ENCODE data around the gene ADRA1B. TPM values are rescaled to one million over a fixed set of nuclear protein-coding genes. Genes with fewer than 3 reads are reported as not detected.
"Not testable (repeated sequence)": the region's sequence is repeated elsewhere in the genome, so short reads cannot be mapped to it uniquely, and the experiment has no call there.

Gene ADRA1B
- total and polyA plus RNA-seq, 10 of the 15 experiments (the other 5 are each of a cell fraction or from before 2014, with no cell fraction given) = 0.04 TPM; not detected in 9

DNA sequence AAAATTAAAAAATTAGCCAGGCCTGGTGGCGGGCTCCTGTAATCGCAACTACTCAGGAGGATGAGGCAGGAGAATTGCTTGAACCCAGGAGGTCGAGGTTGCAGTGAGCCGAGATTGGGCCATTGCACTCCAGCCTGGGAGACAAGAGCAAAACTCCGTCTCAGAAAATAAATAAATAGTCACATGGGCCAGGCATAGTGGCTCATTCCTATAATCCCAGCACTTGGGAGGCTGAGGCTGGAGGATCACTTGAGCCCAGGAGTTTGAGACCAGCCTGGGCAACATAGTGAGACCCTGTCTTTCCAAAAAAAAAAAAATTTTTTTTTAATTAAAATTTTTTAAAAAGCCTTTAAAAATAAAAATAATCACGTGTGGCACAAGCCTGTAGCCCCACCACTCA lies 97.9 kb downstream of the ADRA1B start:
- H4K20me1 ChIP-seq (ENCODE audit: control insufficient read depth, insufficient read depth); H3K27me3 ChIP-seq (replicated peaks in 1 of 2; ENCODE audit: control insufficient read depth in 2 of 2, insufficient read depth in 2 of 2, low read length in 1 of 2); in situ Hi-C loops (cut with MboI); RAD21 ChIA-PET (ENCODE audit: unreplicated experiment); SMC1A ChIA-PET (ENCODE audit: uncharacterized antibody, unreplicated experiment); H3K9ac ChIP-seq (ENCODE audit: control insufficient read depth, insufficient read depth, low read length); ATAC-seq; POLR2A ChIA-PET; H3K36me3 ChIP-seq (ENCODE audit: control insufficient read depth in 2 of 2, insufficient read depth in 2 of 2, low read length in 1 of 2); H2AFZ ChIP-seq (ENCODE audit: control insufficient read depth, low read depth, low read length); H3K4me2 ChIP-seq (ENCODE audit: control insufficient read depth, insufficient read depth); FAIRE-seq; intact Hi-C loops (cut with micrococcal nuclease; ENCODE audit: unreplicated experiment); DNase-seq (ENCODE audit: low read depth, low spot score); BruUV-seq (replicated peaks); H3K9me3 ChIP-seq (replicated peaks; ENCODE audit: control insufficient read depth, insufficient read depth, low read length); H3K4me1 ChIP-seq (ENCODE audit: control insufficient read depth, insufficient read depth, low read length); CTCF ChIA-PET; H3K4me3 ChIP-seq; H3K27ac ChIP-seq (ENCODE audit: control insufficient read depth, insufficient read depth): not testable (repeated sequence)
- peaks cover 25% of the 10 kb centered on the region for H3K79me2 ChIP-seq (ENCODE audit: control insufficient read depth, insufficient read depth, low read length)
- WGBS (ENCODE audit: insufficient coverage, insufficient replicate concordance, low lambda C conversion rate, missing lambda C conversion rate) = 98% methylated on average over 6 of the region's 6 CpGs

DNA sequence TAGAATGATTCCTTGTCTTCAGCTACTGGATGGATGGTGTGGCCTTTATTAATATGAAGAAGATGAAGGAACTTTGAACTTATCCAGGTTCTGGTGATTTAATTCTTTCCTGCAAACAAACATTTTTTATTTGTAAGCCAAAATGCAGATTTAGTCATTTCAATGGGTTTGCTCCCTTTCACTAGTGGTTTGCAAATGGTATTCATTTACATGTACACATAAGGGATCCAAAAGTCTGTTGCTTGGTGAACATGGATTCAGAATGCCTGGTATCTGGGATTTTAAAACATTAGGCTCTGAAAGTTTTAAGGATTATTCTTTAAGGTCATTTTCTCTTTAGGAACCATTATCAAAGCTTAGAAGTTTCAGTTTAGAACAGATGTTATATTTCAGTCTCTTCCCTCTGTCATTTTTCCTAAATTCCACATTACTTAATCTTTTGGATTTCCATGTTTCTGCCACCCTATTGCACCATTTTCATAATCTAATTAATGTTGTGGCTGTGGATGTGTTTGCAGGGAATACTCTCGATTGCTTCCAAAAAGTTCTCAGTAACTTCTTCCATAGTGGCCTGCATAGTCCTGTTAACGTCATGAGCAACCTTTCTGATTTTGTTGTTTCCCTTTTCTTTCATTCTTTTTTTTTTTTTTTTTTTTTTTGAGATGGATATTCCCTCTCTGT lies 102.8 kb downstream of the ADRA1B start:
- WGBS (ENCODE audit: insufficient coverage, insufficient replicate concordance, low lambda C conversion rate, missing lambda C conversion rate) = 92% methylated on average over 2 of the region's 2 CpGs
- ChIA-PET POLR2A (interaction anchor here (0.6 to 1.2 kb wide), 2 partner anchors 378 to 400 kb away, joined by 3 read pairs; partner anchors contain the start of gene SLU7), SMC1A (ENCODE audit: uncharacterized antibody, unreplicated experiment) (interaction anchor here (9.4 kb wide), 1 partner anchor 323 kb away, joined by 149 read pairs; no protein-coding TSS in a partner anchor), CTCF (interaction anchor here (1.7 to 8.8 kb wide), 5 partner anchors 9 to 374 kb away, joined by 4 to 162 read pairs (median 63); partner anchors contain the start of gene TTC1), RAD21 (ENCODE audit: unreplicated experiment) (no interaction called here)
- no peak overlapping the region for H3K4me3 ChIP-seq
- H4K20me1 ChIP-seq (ENCODE audit: control insufficient read depth, insufficient read depth) = no peaks in the 10 kb centered on the region
- no peaks in the 10 kb centered on the region for H3K27me3 ChIP-seq (replicated peaks in 1 of 2; ENCODE audit: control insufficient read depth in 2 of 2, insufficient read depth in 2 of 2, low read length in 1 of 2)
- DNase-seq (ENCODE audit: low read depth, low spot score) (no peak), FAIRE-seq (no peak), ATAC-seq (no peak)
- in situ Hi-C loops (cut with MboI) (no loop called here), intact Hi-C loops (cut with micrococcal nuclease; ENCODE audit: unreplicated experiment) (no loop called here)
- TF ChIP-seq HDGF (IDR thresholded peaks at IDR 0.05) = no peak
- TF ChIP-seq JUNB (IDR thresholded peaks at IDR 0.05) = no peak
- TF ChIP-seq, protein P1, sequence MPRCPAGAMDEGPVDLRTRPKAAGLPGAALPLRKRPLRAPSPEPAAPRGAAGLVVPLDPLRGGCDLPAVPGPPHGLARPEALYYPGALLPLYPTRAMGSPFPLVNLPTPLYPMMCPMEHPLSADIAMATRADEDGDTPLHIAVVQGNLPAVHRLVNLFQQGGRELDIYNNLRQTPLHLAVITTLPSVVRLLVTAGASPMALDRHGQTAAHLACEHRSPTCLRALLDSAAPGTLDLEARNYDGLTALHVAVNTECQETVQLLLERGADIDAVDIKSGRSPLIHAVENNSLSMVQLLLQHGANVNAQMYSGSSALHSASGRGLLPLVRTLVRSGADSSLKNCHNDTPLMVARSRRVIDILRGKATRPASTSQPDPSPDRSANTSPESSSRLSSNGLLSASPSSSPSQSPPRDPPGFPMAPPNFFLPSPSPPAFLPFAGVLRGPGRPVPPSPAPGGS (IDR thresholded peaks at IDR 0.05; ENCODE audit: borderline replicate concordance, insufficient read depth, low read depth, low read length, poor library complexity, severe bottlenecking) = no peak
- TF ChIP-seq SUPT20H (IDR thresholded peaks at IDR 0.05; ENCODE audit: borderline replicate concordance, control insufficient read depth, low read depth, low read length) = no peak
- TF ChIP-seq EP300 (IDR thresholded peaks at IDR 0.05; ENCODE audit: borderline replicate concordance in 1 of 2, control insufficient read depth in 1 of 2, low read depth in 2 of 2, low read length in 2 of 2) = no peak
- no peak for TF ChIP-seq BHLHE40 (IDR thresholded peaks at IDR 0.05; ENCODE audit: borderline replicate concordance in 1 of 2, low read depth in 2 of 2, low read length in 1 of 2)
- no peak for TF ChIP-seq MYB (IDR thresholded peaks at IDR 0.05; ENCODE audit: borderline replicate concordance, low read depth, low read length)
- no peak for TF ChIP-seq KAT2A (conservative IDR thresholded peaks at IDR 0.05; ENCODE audit: control insufficient read depth, low read depth, low read length)
- no peak for TF ChIP-seq BRCA1 (IDR thresholded peaks at IDR 0.05; ENCODE audit: low read depth, low read length)
- no peak for TF ChIP-seq POLR2AphosphoS5 (IDR thresholded peaks at IDR 0.05; ENCODE audit: low read length)
- no peak for TF ChIP-seq CBFB (IDR thresholded peaks at IDR 0.05; ENCODE audit: low read depth)
- no peak overlapping the region for H3K9ac ChIP-seq (ENCODE audit: control insufficient read depth, insufficient read depth, low read length)
- no peaks in the 10 kb centered on the region for H3K4me1 ChIP-seq (ENCODE audit: control insufficient read depth, insufficient read depth, low read length)
- no peaks in the 10 kb centered on the region for H3K9me3 ChIP-seq (replicated peaks; ENCODE audit: control insufficient read depth, insufficient read depth, low read length)
- no peak overlapping the region for H2AFZ ChIP-seq (ENCODE audit: control insufficient read depth, low read depth, low read length)
- H3K36me3 ChIP-seq (ENCODE audit: control insufficient read depth in 2 of 2, insufficient read depth in 2 of 2, low read length in 1 of 2) = peaks cover 0 to 7% of the 10 kb centered on the region in 2 experiments; a peak in 1 of 4 replicates
- no peak overlapping the region for H3K27ac ChIP-seq (ENCODE audit: control insufficient read depth, insufficient read depth)
- no TSS peak for BruUV-seq (replicated peaks)
- no peak overlapping the region for H3K4me2 ChIP-seq (ENCODE audit: control insufficient read depth, insufficient read depth)
- H3K79me2 ChIP-seq (ENCODE audit: control insufficient read depth, insufficient read depth, low read length) = 0 out of 2 replicates have a peak, but pooled peaks cover 1% of the 10 kb centered on the region
